Endothelial cell of umbilical vein (primary cell): Measurements from ENCODE around the gene ZNF831.

Experiments
- EZH2 ChIP-seq: IDR thresholded peaks from 2 replicates; pipeline ENCODE4 v1.6.1; 2012; ENCODE audit warnings: borderline replicate concordance, low read depth, mild to moderate bottlenecking, moderate library complexity, low read length, inconsistent platforms; ENCODE audit not compliant: severe bottlenecking
- FOS ChIP-seq: IDR thresholded peaks from 2 replicates; pipeline ENCODE4 v1.6.1; 2011; ENCODE audit warnings: mild to moderate bottlenecking, low read length, moderate library complexity, borderline replicate concordance; ENCODE audit not compliant: insufficient read depth
- GATA2 ChIP-seq: IDR thresholded peaks from 2 replicates; pipeline ENCODE4 v1.7.0; 2011; ENCODE audit warnings: low read depth, mild to moderate bottlenecking, moderate library complexity, mixed read lengths, low read length; ENCODE audit not compliant: insufficient read length, insufficient read depth
- JUN ChIP-seq: IDR thresholded peaks from 2 replicates; pipeline ENCODE4 v1.6.1; 2011; ENCODE audit warnings: borderline replicate concordance, low read depth; ENCODE audit not compliant: insufficient read length, insufficient read depth
- MYC ChIP-seq: IDR thresholded peaks from one replicate; pipeline ENCODE4 v1.6.1; 2011; ENCODE audit warnings: mild to moderate bottlenecking, low read depth, low read length
- POLR2A ChIP-seq: IDR thresholded peaks from 2 replicates; pipeline ENCODE4 v1.6.1; 2012; ENCODE audit warnings: low read depth, mild to moderate bottlenecking, control low read depth, low read length
- POLR2AphosphoS5 ChIP-seq: IDR thresholded peaks from 2 replicates; pipeline ENCODE4 v1.6.1; 2012; ENCODE audit warnings: low read depth, mild to moderate bottlenecking, control low read depth, low read length, moderate library complexity; ENCODE audit not compliant: insufficient read depth
- TF ChIP-seq, protein P1 (sequence below), 2 donors: IDR thresholded peaks; 1 replicate in 1 of 2; 2 replicates in 1 of 2; pipeline ENCODE4 v1.5.1; 2011; ENCODE audit warnings: low read length in 2 of 2, mild to moderate bottlenecking in 2 of 2, moderate library complexity in 2 of 2, control low read depth in 1 of 2, inconsistent platforms in 1 of 2, low read depth in 1 of 2; ENCODE audit not compliant: insufficient read depth in 1 of 2; ENCODE audit errors: extremely low read depth in 1 of 2
- TF ChIP-seq, protein P2 (sequence below): IDR thresholded peaks from 2 replicates; pipeline ENCODE4 v1.6.1; 2011; ENCODE audit not compliant: insufficient read depth, insufficient read length

GRCh38 chr20:59149678-59150504 is 13.7 kb upstream of the ZNF831 start:
- TF ChIP-seq MYC (no peak), POLR2A (no peak), EZH2 (no peak), JUN (no peak), POLR2AphosphoS5 (no peak), GATA2 (no peak), FOS (no peak)
- TF ChIP-seq, protein P1, sequence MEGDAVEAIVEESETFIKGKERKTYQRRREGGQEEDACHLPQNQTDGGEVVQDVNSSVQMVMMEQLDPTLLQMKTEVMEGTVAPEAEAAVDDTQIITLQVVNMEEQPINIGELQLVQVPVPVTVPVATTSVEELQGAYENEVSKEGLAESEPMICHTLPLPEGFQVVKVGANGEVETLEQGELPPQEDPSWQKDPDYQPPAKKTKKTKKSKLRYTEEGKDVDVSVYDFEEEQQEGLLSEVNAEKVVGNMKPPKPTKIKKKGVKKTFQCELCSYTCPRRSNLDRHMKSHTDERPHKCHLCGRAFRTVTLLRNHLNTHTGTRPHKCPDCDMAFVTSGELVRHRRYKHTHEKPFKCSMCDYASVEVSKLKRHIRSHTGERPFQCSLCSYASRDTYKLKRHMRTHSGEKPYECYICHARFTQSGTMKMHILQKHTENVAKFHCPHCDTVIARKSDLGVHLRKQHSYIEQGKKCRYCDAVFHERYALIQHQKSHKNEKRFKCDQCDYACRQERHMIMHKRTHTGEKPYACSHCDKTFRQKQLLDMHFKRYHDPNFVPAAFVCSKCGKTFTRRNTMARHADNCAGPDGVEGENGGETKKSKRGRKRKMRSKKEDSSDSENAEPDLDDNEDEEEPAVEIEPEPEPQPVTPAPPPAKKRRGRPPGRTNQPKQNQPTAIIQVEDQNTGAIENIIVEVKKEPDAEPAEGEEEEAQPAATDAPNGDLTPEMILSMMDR (IDR thresholded peaks at IDR 0.05; ENCODE audit: extremely low read depth in 1 of 2, insufficient read depth in 1 of 2, low read depth in 1 of 2, low read length in 2 of 2): no peak
- TF ChIP-seq, protein P2, sequence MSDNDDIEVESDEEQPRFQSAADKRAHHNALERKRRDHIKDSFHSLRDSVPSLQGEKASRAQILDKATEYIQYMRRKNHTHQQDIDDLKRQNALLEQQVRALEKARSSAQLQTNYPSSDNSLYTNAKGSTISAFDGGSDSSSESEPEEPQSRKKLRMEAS: no peak
